ENCODE data around the gene RHCG.

The RHCG gene

GRCh38 chr15:89445518-89445917 is 50.9 kb downstream of the RHCG start:
- no peaks in the 10 kb centered on the region for H3K4me1 Mint-ChIP-seq
- H3K9me3 Mint-ChIP-seq, result no peaks in the 10 kb centered on the region
- no peak overlapping the region for H3K27ac Mint-ChIP-seq

GRCh38 chr15:89444241-89445225 is 51.9 kb downstream of the RHCG start:
- Mint-ChIP-seq H3K27ac (no peak overlapping the region), H3K27me3 (peaks cover 11% of the 10 kb centered on the region), H3K4me1 (no peaks in the 10 kb centered on the region), H3K9me3 (no peaks in the 10 kb centered on the region), H3K36me3 (no peaks in the 10 kb centered on the region), H3K4me3 (no peak overlapping the region)

More at GRCh38 chr15:89445518-89445917, 50.9 kb downstream of the RHCG start:
- H3K27me3 Mint-ChIP-seq, result peaks cover 13% of the 10 kb centered on the region
- no peaks in the 10 kb centered on the region for H3K36me3 Mint-ChIP-seq
- H3K4me3 Mint-ChIP-seq, result no peak overlapping the region

GRCh38 chr15:89443581-89443980 is 52.8 kb downstream of the RHCG start:
- H3K27me3 Mint-ChIP-seq, result peaks cover 11% of the 10 kb centered on the region
- H3K9me3 Mint-ChIP-seq, result no peaks in the 10 kb centered on the region
- no peaks in the 10 kb centered on the region for H3K36me3 Mint-ChIP-seq

GRCh38 chr15:89442671-89443307 is 53.6 kb downstream of the RHCG start:
- Mint-ChIP-seq H3K4me3 (no peak overlapping the region), H3K9me3 (no peaks in the 10 kb centered on the region), H3K27ac (no peak overlapping the region), H3K27me3 (peaks cover 7% of the 10 kb centered on the region), H3K36me3 (no peaks in the 10 kb centered on the region), H3K4me1 (no peaks in the 10 kb centered on the region)

More at GRCh38 chr15:89443581-89443980, 52.8 kb downstream of the RHCG start:
- no peaks in the 10 kb centered on the region for H3K4me1 Mint-ChIP-seq
- no peak overlapping the region for H3K4me3 Mint-ChIP-seq
- H3K27ac Mint-ChIP-seq, result no peak overlapping the region

GRCh38 chr15:89442155-89442554 is 54.2 kb downstream of the RHCG start:
- Mint-ChIP-seq H3K4me1 (no peaks in the 10 kb centered on the region), H3K9me3 (no peaks in the 10 kb centered on the region), H3K4me3 (no peak overlapping the region), H3K27ac (no peak overlapping the region), H3K27me3 (peaks cover 9% of the 10 kb centered on the region), H3K36me3 (no peaks in the 10 kb centered on the region)

- Mint-ChIP-seq H3K36me3 (no peaks in the 10 kb centered on the region), H3K27me3 (peaks cover 11% of the 10 kb centered on the region), H3K4me1 (no peaks in the 10 kb centered on the region), H3K27ac (no peak overlapping the region), H3K9me3 (no peaks in the 10 kb centered on the region), H3K4me3 (no peak overlapping the region)
Measured at GRCh38 chr15:89441295-89441812, 55.0 kb downstream of the RHCG start.

- H3K4me1 Mint-ChIP-seq, result no peaks in the 10 kb centered on the region
- H3K4me3 Mint-ChIP-seq, result no peak overlapping the region
- H3K36me3 Mint-ChIP-seq, result no peaks in the 10 kb centered on the region
- H3K27ac Mint-ChIP-seq, result no peak overlapping the region
- peaks cover 11% of the 10 kb centered on the region for H3K27me3 Mint-ChIP-seq
- H3K9me3 Mint-ChIP-seq, result no peaks in the 10 kb centered on the region
Measured at GRCh38 chr15:89439764-89440163, 56.6 kb downstream of the RHCG start.

GRCh38 chr15:89436560-89437311 is 59.6 kb downstream of the RHCG start:
- H3K4me1 Mint-ChIP-seq, result no peaks in the 10 kb centered on the region

GRCh38 chr15:89435362-89435761 is 61.0 kb downstream of the RHCG start:
- no peak overlapping the region for H3K27ac Mint-ChIP-seq
- peaks cover 5% of the 10 kb centered on the region for H3K4me1 Mint-ChIP-seq
- no peaks in the 10 kb centered on the region for H3K36me3 Mint-ChIP-seq
- no peaks in the 10 kb centered on the region for H3K9me3 Mint-ChIP-seq
- H3K27me3 Mint-ChIP-seq, result peaks cover 14% of the 10 kb centered on the region
- no peak overlapping the region for H3K4me3 Mint-ChIP-seq

More at GRCh38 chr15:89436560-89437311, 59.6 kb downstream of the RHCG start:
- Mint-ChIP-seq H3K27me3 (peaks cover 12% of the 10 kb centered on the region), H3K36me3 (no peaks in the 10 kb centered on the region), H3K27ac (no peak overlapping the region), H3K9me3 (no peaks in the 10 kb centered on the region), H3K4me3 (no peak overlapping the region)

GRCh38 chr15:89433686-89434085 is 62.7 kb downstream of the RHCG start:
- Mint-ChIP-seq H3K36me3 (no peaks in the 10 kb centered on the region), H3K27me3 (peaks cover 18% of the 10 kb centered on the region), H3K4me1 (peaks cover 11% of the 10 kb centered on the region), H3K27ac (no peak overlapping the region), H3K9me3 (no peaks in the 10 kb centered on the region), H3K4me3 (no peak overlapping the region)

- Mint-ChIP-seq H3K27me3 (peaks cover 12% of the 10 kb centered on the region), H3K27ac (no peak overlapping the region), H3K4me3 (peak overlapping the region; percentile 86), H3K4me1 (peaks cover 11% of the 10 kb centered on the region), H3K36me3 (no peaks in the 10 kb centered on the region), H3K9me3 (no peaks in the 10 kb centered on the region)
Measured at GRCh38 chr15:89430530-89431341, 65.6 kb downstream of the RHCG start.

- H3K4me3 Mint-ChIP-seq, result no peak overlapping the region
- H3K4me1 Mint-ChIP-seq, result peaks cover 11% of the 10 kb centered on the region
- H3K27me3 Mint-ChIP-seq, result peaks cover 11% of the 10 kb centered on the region
- H3K27ac Mint-ChIP-seq, result no peak overlapping the region
- H3K36me3 Mint-ChIP-seq, result no peaks in the 10 kb centered on the region
- no peaks in the 10 kb centered on the region for H3K9me3 Mint-ChIP-seq
Measured at GRCh38 chr15:89429986-89430385, 66.4 kb downstream of the RHCG start.

- Mint-ChIP-seq H3K4me3 (no peak overlapping the region), H3K36me3 (no peaks in the 10 kb centered on the region), H3K4me1 (peaks cover 11% of the 10 kb centered on the region), H3K27me3 (peaks cover 11% of the 10 kb centered on the region), H3K27ac (no peak overlapping the region), H3K9me3 (no peaks in the 10 kb centered on the region)
Measured at GRCh38 chr15:89429023-89429422, 67.4 kb downstream of the RHCG start.

GRCh38 chr15:89428246-89428645 is 68.1 kb downstream of the RHCG start:
- Mint-ChIP-seq H3K27me3 (peaks cover 11% of the 10 kb centered on the region), H3K9me3 (no peaks in the 10 kb centered on the region), H3K36me3 (no peaks in the 10 kb centered on the region), H3K4me1 (peaks cover 11% of the 10 kb centered on the region), H3K27ac (no peak overlapping the region), H3K4me3 (no peak overlapping the region)

- no peak overlapping the region for H3K27ac Mint-ChIP-seq
- no peaks in the 10 kb centered on the region for H3K36me3 Mint-ChIP-seq
- H3K4me3 Mint-ChIP-seq, result no peak overlapping the region
- peaks cover 11% of the 10 kb centered on the region for H3K4me1 Mint-ChIP-seq
- peaks cover 10% of the 10 kb centered on the region for H3K27me3 Mint-ChIP-seq
- no peaks in the 10 kb centered on the region for H3K9me3 Mint-ChIP-seq
Measured at GRCh38 chr15:89426500-89426899, 69.9 kb downstream of the RHCG start.
